ENCODE measurements around the gene ELL.

ELL gene

DNA sequence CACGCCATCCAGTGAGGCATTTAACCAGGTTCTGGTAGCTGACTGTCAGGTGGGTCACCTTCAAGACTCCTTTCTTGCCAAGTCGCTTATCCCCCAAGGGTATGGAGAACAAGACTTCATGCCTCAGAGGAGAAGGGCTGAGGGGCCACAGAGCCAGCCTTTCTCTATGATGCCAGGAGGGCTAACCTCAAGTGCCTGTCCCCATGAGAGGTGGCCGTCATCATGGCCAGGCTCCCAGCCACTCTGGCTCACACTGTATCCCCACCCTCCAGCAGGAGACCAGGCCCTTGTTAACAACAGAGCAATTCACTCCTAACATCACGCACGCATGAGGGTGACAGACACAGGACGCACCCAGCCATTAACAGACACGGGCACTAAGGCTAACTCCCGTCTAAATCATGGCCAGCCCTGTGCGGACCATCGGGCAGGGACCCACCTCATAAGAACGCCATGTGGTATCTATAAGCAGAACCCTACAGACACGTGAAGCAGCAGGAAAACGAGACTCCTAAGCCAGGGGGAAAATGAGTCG is 45.3 kb downstream of the ELL start:
- Histone ChIP-seq H3K36me3 (ENCODE audit: control insufficient read depth, insufficient read depth, low read length) (no peaks in the 10 kb centered on the region), H3K4me1 (ENCODE audit: control insufficient read depth, insufficient read depth, low read length) (peaks cover 6% of the 10 kb centered on the region; the same call in 1 of the 2 replicates), H3K9me3 (ENCODE audit: control insufficient read depth, insufficient read depth, low read depth, low read length) (no peaks in the 10 kb centered on the region), H3K27me3 (ENCODE audit: control insufficient read depth, insufficient read depth, low read length) (no peaks in the 10 kb centered on the region), H3K9ac (ENCODE audit: low read length) (no peak overlapping the region), H3K27ac (ENCODE audit: low read depth, low read length) (no peak overlapping the region), H3K4me3 (ENCODE audit: low read depth, low read length) (no peak overlapping the region)

DNA sequence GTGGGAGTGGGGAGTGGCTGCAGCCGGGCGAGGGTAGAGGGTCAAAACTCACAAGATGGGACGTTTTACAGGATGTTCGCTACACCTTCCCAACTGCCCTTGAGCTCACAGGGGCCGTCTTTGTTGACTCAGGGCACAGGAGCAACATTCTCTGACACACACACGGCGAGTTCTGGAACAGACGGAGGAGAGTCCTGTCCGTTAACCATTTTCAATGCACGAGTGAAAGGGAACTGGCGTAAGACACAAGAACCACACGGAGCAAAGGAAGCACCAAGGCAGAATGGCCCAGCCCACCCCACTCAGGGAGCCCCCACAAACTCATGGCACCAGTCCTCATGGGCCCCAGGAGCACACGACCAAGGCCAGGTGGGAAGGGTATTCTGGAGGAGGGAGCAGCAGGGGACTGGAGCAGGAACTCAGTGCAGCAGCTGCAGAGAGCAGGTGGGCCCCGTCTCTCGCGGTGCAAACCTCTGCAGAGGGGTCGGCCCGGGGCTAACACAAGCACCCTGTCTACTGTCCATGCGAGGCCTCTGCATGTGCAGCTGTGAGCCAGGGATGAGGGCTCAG is 46.0 kb downstream of the ELL start:
- H3K9ac ChIP-seq (ENCODE audit: low read length), result no peak overlapping the region
- H3K27ac ChIP-seq (ENCODE audit: low read depth, low read length), result no peak overlapping the region

DNA sequence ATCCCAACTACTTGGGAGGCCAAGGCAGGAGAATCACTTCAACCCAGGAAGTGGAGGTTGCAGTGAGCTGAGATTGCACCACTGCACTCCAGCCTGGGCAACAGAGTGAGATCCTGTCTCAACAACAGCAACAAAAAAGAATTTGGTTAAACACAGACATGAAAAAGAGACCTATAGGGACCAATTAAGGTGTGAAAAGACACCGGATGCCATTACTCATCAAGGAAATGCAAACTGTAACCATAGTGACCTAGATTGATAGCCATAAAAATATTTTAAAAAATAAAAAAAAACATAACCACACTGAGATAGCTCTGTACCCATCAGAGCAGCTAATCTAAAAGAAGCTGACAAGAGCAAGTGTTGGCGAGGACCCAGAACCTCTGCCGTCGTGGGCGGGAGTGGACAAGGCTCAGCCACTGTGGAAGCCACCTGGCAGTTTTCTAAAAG is 46.8 kb downstream of the ELL start:
- Histone ChIP-seq H3K27ac (ENCODE audit: low read depth, low read length) (no peak overlapping the region), H3K9ac (ENCODE audit: low read length) (no peak overlapping the region), H3K27me3 (ENCODE audit: control insufficient read depth, insufficient read depth, low read length) (no peaks in the 10 kb centered on the region), H3K9me3 (ENCODE audit: control insufficient read depth, insufficient read depth, low read depth, low read length) (no peaks in the 10 kb centered on the region), H3K4me1 (ENCODE audit: control insufficient read depth, insufficient read depth, low read length) (peaks cover 13% of the 10 kb centered on the region), H3K4me3 (ENCODE audit: low read depth, low read length) (no peak overlapping the region), H3K36me3 (ENCODE audit: control insufficient read depth, insufficient read depth, low read length) (no peaks in the 10 kb centered on the region)

More for the DNA sequence above, 46.0 kb downstream of the ELL start:
- Histone ChIP-seq H3K27me3 (ENCODE audit: control insufficient read depth, insufficient read depth, low read length) (no peaks in the 10 kb centered on the region), H3K4me3 (ENCODE audit: low read depth, low read length) (no peak overlapping the region), H3K9me3 (ENCODE audit: control insufficient read depth, insufficient read depth, low read depth, low read length) (no peaks in the 10 kb centered on the region), H3K36me3 (ENCODE audit: control insufficient read depth, insufficient read depth, low read length) (no peaks in the 10 kb centered on the region), H3K4me1 (ENCODE audit: control insufficient read depth, insufficient read depth, low read length) (peaks cover 6% of the 10 kb centered on the region; the same call in 1 of the 2 replicates)

DNA sequence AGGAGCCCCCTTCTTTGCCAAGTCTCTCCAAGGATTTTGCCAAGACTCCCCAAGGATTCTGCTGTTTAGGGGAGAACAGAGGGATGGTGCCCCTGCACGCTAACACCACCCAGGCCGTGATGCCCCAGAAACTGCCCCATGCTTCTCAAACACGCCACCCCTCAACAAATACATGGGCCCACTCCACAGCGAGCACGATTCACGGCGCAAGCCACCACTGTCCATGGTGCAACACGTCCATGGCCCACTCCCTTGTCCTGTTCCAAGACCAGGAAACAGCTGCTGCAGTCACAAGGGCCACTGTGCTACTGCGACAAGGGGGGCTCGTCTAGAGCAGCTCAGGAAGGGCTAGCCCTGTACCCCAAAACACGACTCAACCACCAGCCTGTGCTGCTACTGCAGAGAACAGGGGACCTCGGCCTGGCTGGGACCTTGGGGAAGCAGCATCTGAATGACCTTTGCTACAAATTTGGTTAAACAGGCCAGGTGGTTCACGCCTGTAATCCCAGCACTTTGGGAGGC is 47.4 kb downstream of the ELL start:
- Histone ChIP-seq H3K4me1 (ENCODE audit: control insufficient read depth, insufficient read depth, low read length) (peaks cover 17% of the 10 kb centered on the region), H3K4me3 (ENCODE audit: low read depth, low read length) (no peak overlapping the region), H3K27ac (ENCODE audit: low read depth, low read length) (no peak overlapping the region), H3K36me3 (ENCODE audit: control insufficient read depth, insufficient read depth, low read length) (no peaks in the 10 kb centered on the region), H3K9me3 (ENCODE audit: control insufficient read depth, insufficient read depth, low read depth, low read length) (no peaks in the 10 kb centered on the region), H3K9ac (ENCODE audit: low read length) (no peak overlapping the region), H3K27me3 (ENCODE audit: control insufficient read depth, insufficient read depth, low read length) (no peaks in the 10 kb centered on the region)

DNA sequence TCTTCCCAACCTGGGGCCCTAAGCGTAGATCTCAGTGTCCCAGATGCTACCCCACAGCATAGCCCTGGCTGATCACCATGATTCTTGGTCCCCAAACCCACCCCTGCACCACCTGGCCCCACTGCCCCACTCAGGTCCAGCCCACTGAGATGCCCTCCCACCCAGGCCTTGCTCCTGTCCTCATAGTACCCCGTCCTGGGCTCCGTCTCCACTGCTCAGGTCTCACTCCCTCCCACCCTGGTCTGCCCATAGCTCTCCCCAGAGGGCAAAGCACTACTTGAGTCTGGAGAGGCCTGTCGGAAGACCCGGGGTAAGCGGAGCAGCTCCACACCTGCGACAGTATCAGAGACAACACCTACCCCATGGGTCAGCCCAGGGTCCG is 48.2 kb downstream of the ELL start:
- no peaks in the 10 kb centered on the region for H3K36me3 ChIP-seq (ENCODE audit: control insufficient read depth, insufficient read depth, low read length)
- H3K4me3 ChIP-seq (ENCODE audit: low read depth, low read length), result no peak overlapping the region
- H3K9ac ChIP-seq (ENCODE audit: low read length), result no peak overlapping the region
- H3K27ac ChIP-seq (ENCODE audit: low read depth, low read length), result no peak overlapping the region
- no peaks in the 10 kb centered on the region for H3K27me3 ChIP-seq (ENCODE audit: control insufficient read depth, insufficient read depth, low read length)
- no peaks in the 10 kb centered on the region for H3K9me3 ChIP-seq (ENCODE audit: control insufficient read depth, insufficient read depth, low read depth, low read length)
- peaks cover 13% of the 10 kb centered on the region for H3K4me1 ChIP-seq (ENCODE audit: control insufficient read depth, insufficient read depth, low read length)

DNA sequence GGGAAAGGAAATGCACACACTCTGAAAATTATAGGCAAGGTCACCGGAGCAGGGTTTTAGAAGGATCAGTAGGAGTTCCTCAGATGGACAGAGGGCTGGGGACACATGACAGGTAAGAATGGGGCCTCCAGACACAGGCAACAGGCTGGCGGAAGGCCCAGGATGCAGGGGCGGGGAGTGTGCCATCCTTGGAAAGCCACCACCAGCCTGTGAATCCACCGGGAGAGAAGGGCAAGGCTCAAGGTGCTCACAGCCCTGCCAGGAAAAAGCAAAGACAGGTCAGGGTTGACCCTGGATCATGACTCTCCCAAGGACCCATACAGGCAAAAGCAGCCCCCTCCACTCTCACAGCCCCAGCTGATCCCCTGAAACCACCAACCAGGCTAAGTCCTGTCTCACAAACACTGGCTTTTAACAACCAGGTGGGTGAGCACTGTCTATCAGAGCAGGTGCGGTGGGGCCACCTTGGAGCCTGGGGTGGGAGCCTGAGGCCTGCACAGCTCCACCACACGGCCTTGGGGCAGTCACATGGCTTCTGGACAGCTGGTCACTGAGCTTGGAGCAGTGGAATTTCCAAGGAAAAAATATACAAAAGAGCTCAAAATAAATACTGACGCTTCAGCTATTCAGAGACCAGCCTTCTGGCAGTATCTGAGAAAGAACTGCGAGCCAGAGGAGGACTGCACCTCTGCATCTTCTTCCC is 48.7 kb downstream of the ELL start:
- no peak overlapping the region for H3K4me3 ChIP-seq (ENCODE audit: low read depth, low read length)
- no peak overlapping the region for H3K27ac ChIP-seq (ENCODE audit: low read depth, low read length)
- no peak overlapping the region for H3K9ac ChIP-seq (ENCODE audit: low read length)

DNA sequence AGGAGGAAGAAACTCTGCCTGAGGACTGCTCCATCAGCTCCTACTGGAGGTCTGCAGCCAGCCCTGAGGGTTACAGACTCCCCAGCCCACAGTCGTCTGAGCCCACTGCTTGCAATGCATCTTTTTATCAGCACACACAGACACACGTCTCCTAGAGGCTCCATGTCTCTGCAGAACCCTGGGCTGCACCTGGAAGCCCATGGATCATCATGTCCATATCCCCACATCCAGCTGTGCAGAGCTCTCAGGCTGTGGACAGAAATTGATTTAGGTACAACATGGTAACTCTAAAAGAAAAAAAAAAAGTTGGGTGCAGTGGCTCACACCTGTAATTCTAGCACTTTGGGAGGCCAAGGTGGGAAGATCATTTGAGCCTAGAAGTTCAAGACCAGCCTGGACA is 51.1 kb downstream of the ELL start:
- no peaks in the 10 kb centered on the region for H3K36me3 ChIP-seq (ENCODE audit: control insufficient read depth, insufficient read depth, low read length)
- H3K9me3 ChIP-seq (ENCODE audit: control insufficient read depth, insufficient read depth, low read depth, low read length), result no peaks in the 10 kb centered on the region
- no peak overlapping the region for H3K9ac ChIP-seq (ENCODE audit: low read length)
- no peaks in the 10 kb centered on the region for H3K27me3 ChIP-seq (ENCODE audit: control insufficient read depth, insufficient read depth, low read length)
- H3K4me1 ChIP-seq (ENCODE audit: control insufficient read depth, insufficient read depth, low read length), result peaks cover 12% of the 10 kb centered on the region
- H3K27ac ChIP-seq (ENCODE audit: low read depth, low read length), result no peak overlapping the region
- no peak overlapping the region for H3K4me3 ChIP-seq (ENCODE audit: low read depth, low read length)

More for the DNA sequence above, 48.7 kb downstream of the ELL start:
- H3K36me3 ChIP-seq (ENCODE audit: control insufficient read depth, insufficient read depth, low read length), result no peaks in the 10 kb centered on the region
- no peaks in the 10 kb centered on the region for H3K9me3 ChIP-seq (ENCODE audit: control insufficient read depth, insufficient read depth, low read depth, low read length)
- peaks cover 12% of the 10 kb centered on the region for H3K4me1 ChIP-seq (ENCODE audit: control insufficient read depth, insufficient read depth, low read length)
- no peaks in the 10 kb centered on the region for H3K27me3 ChIP-seq (ENCODE audit: control insufficient read depth, insufficient read depth, low read length)

DNA sequence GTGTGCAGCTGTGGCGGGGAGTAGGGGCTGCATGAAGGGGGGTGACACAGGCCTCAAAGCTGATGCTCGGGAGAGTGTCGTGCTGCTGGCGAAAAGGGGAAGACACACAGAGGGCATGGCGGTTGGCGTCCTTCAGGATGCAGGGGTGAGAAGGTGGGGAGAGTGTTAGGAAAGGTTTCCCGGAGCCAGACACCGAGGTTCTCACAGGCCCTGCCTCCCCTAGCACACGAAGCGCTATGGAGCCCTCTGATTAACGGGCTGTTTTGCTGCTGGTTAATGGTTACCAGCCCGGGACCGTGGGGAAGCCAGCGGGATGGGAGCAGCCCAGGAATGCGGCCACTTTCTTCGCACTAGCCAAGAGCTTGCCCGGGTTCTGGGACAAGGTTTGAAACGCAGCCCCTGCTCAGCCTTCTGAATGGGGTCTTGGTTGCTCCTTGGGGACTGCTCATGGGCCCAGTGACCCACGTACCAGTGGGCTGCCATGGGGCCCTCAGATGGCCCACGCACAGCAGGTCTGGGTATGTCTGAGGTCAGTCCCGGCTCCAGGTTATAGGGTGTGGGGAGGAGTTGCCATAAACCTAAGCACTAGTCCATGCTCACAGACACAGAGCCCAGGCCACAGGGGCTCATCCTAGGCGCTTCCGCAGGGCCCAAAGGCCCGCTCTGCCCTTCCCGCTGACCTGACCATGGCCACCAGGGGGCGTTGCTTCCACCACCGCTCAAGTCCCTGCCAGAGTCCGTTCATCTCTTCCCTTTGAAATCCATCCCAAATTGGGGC is 52.6 kb downstream of the ELL start:
- H3K9me3 ChIP-seq (ENCODE audit: control insufficient read depth, insufficient read depth, low read depth, low read length), result no peaks in the 10 kb centered on the region
- H3K9ac ChIP-seq (ENCODE audit: low read length), result no peak overlapping the region
- H3K4me1 ChIP-seq (ENCODE audit: control insufficient read depth, insufficient read depth, low read length), result peaks cover 16% of the 10 kb centered on the region
- no peak overlapping the region for H3K4me3 ChIP-seq (ENCODE audit: low read depth, low read length)
- H3K27me3 ChIP-seq (ENCODE audit: control insufficient read depth, insufficient read depth, low read length), result no peaks in the 10 kb centered on the region
- peaks cover 10% of the 10 kb centered on the region; the same call in 1 of the 2 replicates for H3K36me3 ChIP-seq (ENCODE audit: control insufficient read depth, insufficient read depth, low read length)
- H3K27ac ChIP-seq (ENCODE audit: low read depth, low read length), result no peak overlapping the region

DNA sequence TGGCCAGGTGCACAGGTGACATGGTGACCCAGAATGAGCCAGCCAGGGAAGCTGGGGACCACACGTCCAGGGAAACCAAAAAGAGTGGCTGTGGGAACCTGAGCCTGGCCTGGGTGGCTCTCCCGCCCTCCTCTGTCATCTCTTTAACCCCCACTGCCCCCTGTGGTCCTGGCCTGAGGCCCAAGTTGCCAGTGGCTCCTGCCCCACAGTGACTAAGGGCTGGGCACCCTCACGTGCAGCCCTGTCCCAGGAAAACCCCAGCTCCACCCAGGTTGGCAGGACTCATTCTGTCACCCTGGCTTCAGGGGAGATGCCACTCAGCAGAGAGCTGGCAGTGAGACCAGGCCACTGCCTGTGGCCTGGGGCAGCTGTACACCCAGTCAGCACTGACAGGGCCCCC is 53.4 kb downstream of the ELL start:
- Histone ChIP-seq H3K27me3 (ENCODE audit: control insufficient read depth, insufficient read depth, low read length) (no peaks in the 10 kb centered on the region), H3K36me3 (ENCODE audit: control insufficient read depth, insufficient read depth, low read length) (peaks cover 12% of the 10 kb centered on the region; the same call in 1 of the 2 replicates), H3K9me3 (ENCODE audit: control insufficient read depth, insufficient read depth, low read depth, low read length) (no peaks in the 10 kb centered on the region), H3K4me1 (ENCODE audit: control insufficient read depth, insufficient read depth, low read length) (peaks cover 16% of the 10 kb centered on the region), H3K4me3 (ENCODE audit: low read depth, low read length) (no peak overlapping the region), H3K9ac (ENCODE audit: low read length) (no peak overlapping the region), H3K27ac (ENCODE audit: low read depth, low read length) (no peak overlapping the region)

DNA sequence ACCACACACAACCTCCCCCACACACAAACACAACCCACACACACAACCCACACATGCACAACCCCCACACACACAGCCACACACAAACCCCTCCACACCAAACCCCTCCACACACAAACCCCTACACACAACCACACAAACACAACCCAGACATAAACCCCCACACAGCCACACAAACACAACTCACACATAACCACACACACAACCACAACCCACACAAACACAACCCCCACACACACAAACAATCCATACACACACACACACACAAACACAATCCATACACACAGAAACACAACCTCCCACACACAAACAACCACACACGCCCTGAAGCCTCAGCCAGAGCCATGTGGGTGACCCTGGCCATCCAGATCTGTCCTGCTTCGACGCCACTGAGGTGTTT is 53.9 kb downstream of the ELL start:
- H3K4me1 ChIP-seq (ENCODE audit: control insufficient read depth, insufficient read depth, low read length), result peaks cover 16% of the 10 kb centered on the region
- H3K36me3 ChIP-seq (ENCODE audit: control insufficient read depth, insufficient read depth, low read length), result peaks cover 12% of the 10 kb centered on the region; the same call in 1 of the 2 replicates
- no peak overlapping the region for H3K27ac ChIP-seq (ENCODE audit: low read depth, low read length)
- no peaks in the 10 kb centered on the region for H3K9me3 ChIP-seq (ENCODE audit: control insufficient read depth, insufficient read depth, low read depth, low read length)
- no peak overlapping the region for H3K4me3 ChIP-seq (ENCODE audit: low read depth, low read length)
- no peak overlapping the region for H3K9ac ChIP-seq (ENCODE audit: low read length)
- H3K27me3 ChIP-seq (ENCODE audit: control insufficient read depth, insufficient read depth, low read length), result no peaks in the 10 kb centered on the region
